SJSA1 (cell line): ENCODE data around the gene ENO2. TPM values are rescaled to one million over a fixed set of nuclear protein-coding genes. Genes with fewer than 3 reads are reported as not detected.
"Not testable (repeated sequence)": the region's sequence is repeated elsewhere in the genome, so short reads cannot be mapped to it uniquely, and the experiment has no call there.

Experiments used
- DNase-seq, 2 experiments: peaks; one replicate each; pipeline ENCODE4 v3.0.0-alpha.2; 2015 to 2020; ENCODE audit warnings: low spot score in 2 of 2, low read depth in 1 of 2
- H3K27ac ChIP-seq: fragments of 250-450 bp; sonication (Bioruptor Pico); 2 replicates; pipeline ENCODE4 v1.5.1; 2020; ENCODE audit warnings: mild to moderate bottlenecking, moderate library complexity
- H3K27me3 ChIP-seq: fragments of 250-450 bp; sonication (Bioruptor Pico); replicated peaks from 2 replicates; pipeline ENCODE4 v1.5.1; 2020; ENCODE audit warnings: mild to moderate bottlenecking, moderate library complexity
- H3K36me3 ChIP-seq: fragments of 250-450 bp; sonication (Bioruptor Pico); 2 replicates; pipeline ENCODE4 v1.5.1; 2020; ENCODE audit warnings: mild to moderate bottlenecking
- H3K4me1 ChIP-seq: fragments of 250-450 bp; sonication (Bioruptor Pico); replicated peaks from 2 replicates; pipeline ENCODE4 v1.6.1; 2021; ENCODE audit warnings: mild to moderate bottlenecking
- H3K4me3 ChIP-seq: fragments of 250-450 bp; sonication (Bioruptor Pico); 2 replicates; pipeline ENCODE4 v1.5.1; 2020; ENCODE audit warnings: mild to moderate bottlenecking
- H3K9me3 ChIP-seq: fragments of 250-450 bp; sonication (Bioruptor Pico); replicated peaks from 2 replicates; pipeline ENCODE4 v1.5.1; 2020; ENCODE audit warnings: mild to moderate bottlenecking
- total RNA-seq: library from RNA; depleted of rRNA; stranded (reverse); fragments of >200 nt; shearing (Covaris generic); gene quantifications from 2 replicates; pipeline ENCODE4 v1.2.3, GENCODE V29; 2014; rRNA removed

The ENO2 gene
- 5.3 and 7.1 TPM in 2 replicates for total RNA-seq

GRCh38 chr12:6914246-6914946 is at the start of gene ENO2:
Gene ENO2 (plus strand): TSS chr12:6914580. CDS start chr12:6915833, 1,253 bp downstream.
- Histone ChIP-seq H3K4me3 (peak within 1 kb of the TSS; percentile 46), H3K36me3 (no peaks in the 10 kb centered on the region), H3K27ac (no peak within 1 kb of the TSS), H3K27me3 (no peaks in the 10 kb centered on the region), H3K4me1 (peaks cover 18% of the 10 kb centered on the region), H3K9me3 (no peaks in the 10 kb centered on the region)
- DNase-seq, result peak in 1 of 2 experiments; percentile 71

GRCh38 chr12:6865307-6865706 is 49.1 kb upstream of the ENO2 start:
- not testable (repeated sequence) for H3K9me3 ChIP-seq, H3K27me3 ChIP-seq, H3K4me3 ChIP-seq, DNase-seq, H3K27ac ChIP-seq
- peaks cover 25% of the 10 kb centered on the region for H3K4me1 ChIP-seq
- peaks cover 97% of the 10 kb centered on the region for H3K36me3 ChIP-seq

- no peak for DNase-seq
- Histone ChIP-seq H3K9me3 (no peaks in the 10 kb centered on the region), H3K27ac (peak overlapping the region; percentile 37; the same call in 1 of the 2 replicates), H3K4me3 (no peak overlapping the region; the same call in 1 of the 2 replicates), H3K4me1 (peaks cover 26% of the 10 kb centered on the region), H3K27me3 (no peaks in the 10 kb centered on the region), H3K36me3 (peaks cover 97% of the 10 kb centered on the region)
Measured at GRCh38 chr12:6866163-6866919, 48.0 kb upstream of the ENO2 start.

- H3K4me3 ChIP-seq, result peak overlapping the region; percentile 95
- peaks cover 32% of the 10 kb centered on the region for H3K4me1 ChIP-seq
- H3K27ac ChIP-seq, result peak overlapping the region; percentile 37; the same call in 1 of the 2 replicates
- H3K27me3 ChIP-seq, result no peaks in the 10 kb centered on the region
- peak in 1 of 2 experiments; percentile 60 for DNase-seq
- H3K9me3 ChIP-seq, result no peaks in the 10 kb centered on the region
- H3K36me3 ChIP-seq, result peaks cover 97% of the 10 kb centered on the region
Measured at GRCh38 chr12:6866920-6867412, 47.4 kb upstream of the ENO2 start.

- H3K27ac ChIP-seq, result peak within 1 kb of the TSS; percentile 70
- H3K9me3 ChIP-seq, result no peaks in the 10 kb centered on the region
- H3K4me3 ChIP-seq, result peak within 1 kb of the TSS; percentile 95
- H3K27me3 ChIP-seq, result no peaks in the 10 kb centered on the region
- H3K36me3 ChIP-seq, result peaks cover 97% of the 10 kb centered on the region
- peaks cover 39% of the 10 kb centered on the region for H3K4me1 ChIP-seq
- DNase-seq, result peak; percentile 75 to 88
Measured at GRCh38 chr12:6867413-6868210, 46.8 kb upstream of the ENO2 start, which contains the start of gene TPI1. Gene TPI1 (plus strand): TSS chr12:6867531. CDS start chr12:6867567, 36 bp downstream.

GRCh38 chr12:6868211-6869048 is 46.0 kb upstream of the ENO2 start:
- Histone ChIP-seq H3K4me1 (peaks cover 41% of the 10 kb centered on the region), H3K9me3 (no peaks in the 10 kb centered on the region), H3K27me3 (no peaks in the 10 kb centered on the region), H3K27ac (peak overlapping the region; percentile 70; the same call in 1 of the 2 replicates), H3K36me3 (peaks cover 94% of the 10 kb centered on the region), H3K4me3 (peak overlapping the region; percentile 95)
- peak in 1 of 2 experiments; percentile 75 for DNase-seq

GRCh38 chr12:6869049-6870021 is 45.0 kb upstream of the ENO2 start:
- no peaks in the 10 kb centered on the region for H3K27me3 ChIP-seq
- peak overlapping the region; percentile 95 for H3K4me3 ChIP-seq
- DNase-seq, result peak; percentile 82 to 86
- H3K36me3 ChIP-seq, result peaks cover 86% of the 10 kb centered on the region
- no peaks in the 10 kb centered on the region for H3K9me3 ChIP-seq
- peaks cover 47% of the 10 kb centered on the region for H3K4me1 ChIP-seq
- no peak overlapping the region for H3K27ac ChIP-seq

GRCh38 chr12:6870304-6870703 is 44.1 kb upstream of the ENO2 start:
- not testable (repeated sequence) for DNase-seq, H3K4me3 ChIP-seq, H3K27me3 ChIP-seq, H3K27ac ChIP-seq, H3K9me3 ChIP-seq
- peaks cover 84% of the 10 kb centered on the region for H3K36me3 ChIP-seq
- peaks cover 47% of the 10 kb centered on the region for H3K4me1 ChIP-seq

GRCh38 chr12:6871052-6871957 is 43.1 kb upstream of the ENO2 start:
- Histone ChIP-seq H3K36me3 (peaks cover 82% of the 10 kb centered on the region), H3K4me3 (no peak overlapping the region), H3K9me3 (no peaks in the 10 kb centered on the region), H3K27ac (no peak overlapping the region), H3K27me3 (no peaks in the 10 kb centered on the region), H3K4me1 (peaks cover 47% of the 10 kb centered on the region)
- DNase-seq, result peak in 1 of 2 experiments; percentile 25

GRCh38 chr12:6872073-6873048 is 42.0 kb upstream of the ENO2 start:
- no peaks in the 10 kb centered on the region for H3K27me3 ChIP-seq
- H3K9me3 ChIP-seq, result no peaks in the 10 kb centered on the region
- H3K4me3 ChIP-seq, result peak overlapping the region; percentile 51
- H3K27ac ChIP-seq, result peak overlapping the region; percentile 3
- H3K4me1 ChIP-seq, result peaks cover 41% of the 10 kb centered on the region
- peak; percentile 82 to 85 for DNase-seq
- peaks cover 74% of the 10 kb centered on the region for H3K36me3 ChIP-seq
